NCI-H1930 (cell line): ENCODE data around the gene CITED2.

Source experiments
- DNase-seq, 2 experiments: peaks; one replicate each; lab custom pipeline; 2025; lab: John Stamatoyannopoulos, UW

Gene CITED2

DNA sequence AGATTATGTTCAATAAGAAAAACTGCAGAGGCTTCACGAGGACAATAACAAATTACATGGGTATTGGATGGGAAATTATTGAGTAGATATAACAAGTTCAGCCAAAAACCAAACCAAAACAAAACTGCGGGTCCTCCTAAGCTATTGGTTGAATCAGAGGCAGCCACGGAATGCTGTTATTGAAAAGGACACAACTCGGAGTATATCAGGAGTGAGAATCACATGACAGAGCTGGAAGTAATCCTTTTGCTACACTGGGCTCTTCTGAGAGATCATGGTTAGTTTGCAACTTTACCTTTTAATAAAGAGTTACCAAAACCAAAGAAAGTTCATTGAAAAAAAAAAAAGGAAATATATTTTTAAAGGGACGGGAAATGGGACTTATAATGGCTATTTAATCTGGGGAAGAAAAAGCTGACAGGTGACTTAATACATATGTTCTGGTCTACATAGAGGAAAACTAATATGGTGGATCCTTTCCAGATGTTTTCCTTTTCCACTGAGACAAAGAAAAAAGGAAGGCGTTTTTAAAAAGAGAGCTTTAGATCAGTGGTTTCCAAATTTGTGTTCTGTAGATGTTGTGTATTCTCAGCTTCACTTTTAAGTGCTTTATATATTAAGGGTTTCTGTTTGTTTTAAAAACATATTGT is 6.9 kb upstream of the CITED2 start:
- DNase-seq, result no peak

DNA sequence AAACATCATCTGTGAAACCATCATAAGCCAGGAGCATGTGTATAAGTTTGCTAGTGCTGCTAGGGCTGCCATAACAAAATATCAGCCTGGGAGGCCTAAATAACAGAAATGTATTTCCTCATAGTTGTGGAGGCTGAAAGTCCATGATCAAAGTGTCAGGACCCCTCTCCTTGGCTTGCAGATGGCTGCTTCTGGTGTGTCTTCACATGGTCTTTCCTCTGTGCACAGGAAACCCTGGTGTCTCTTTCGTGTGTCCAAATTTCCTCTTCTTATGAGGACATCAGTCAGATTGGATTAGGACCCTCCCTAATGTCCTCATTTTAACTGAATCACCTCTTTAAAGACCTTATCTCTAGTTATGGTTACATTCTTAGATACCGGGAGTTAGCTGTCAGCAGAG is 6.2 kb upstream of the CITED2 start:
- no peak for DNase-seq

GRCh38 chr6:139380168-139380567 is 5.7 kb upstream of the CITED2 start:
- no peak for DNase-seq

DNA sequence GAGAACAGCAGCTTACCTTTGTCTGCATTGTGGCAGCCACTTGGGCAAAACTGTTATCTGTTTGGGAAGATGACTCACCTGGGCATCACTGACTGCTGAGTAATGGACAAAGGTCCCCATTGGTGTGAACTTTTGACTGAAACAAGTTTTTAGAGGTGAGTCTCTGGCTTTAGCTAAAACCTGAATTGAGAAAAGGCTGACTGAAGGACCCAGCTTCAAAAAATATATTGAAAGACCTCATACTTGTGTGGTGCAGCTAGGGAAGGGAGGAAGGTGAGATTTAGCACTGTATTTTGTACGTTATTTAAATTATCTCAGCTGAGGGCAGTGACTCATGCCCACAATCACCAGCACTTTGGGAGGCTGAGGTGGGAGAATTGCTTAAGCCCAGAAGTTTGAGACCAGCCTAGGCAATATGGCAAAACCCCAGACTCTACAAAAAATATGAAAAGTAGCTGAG is 4.5 kb upstream of the CITED2 start:
- no peak for DNase-seq

DNA sequence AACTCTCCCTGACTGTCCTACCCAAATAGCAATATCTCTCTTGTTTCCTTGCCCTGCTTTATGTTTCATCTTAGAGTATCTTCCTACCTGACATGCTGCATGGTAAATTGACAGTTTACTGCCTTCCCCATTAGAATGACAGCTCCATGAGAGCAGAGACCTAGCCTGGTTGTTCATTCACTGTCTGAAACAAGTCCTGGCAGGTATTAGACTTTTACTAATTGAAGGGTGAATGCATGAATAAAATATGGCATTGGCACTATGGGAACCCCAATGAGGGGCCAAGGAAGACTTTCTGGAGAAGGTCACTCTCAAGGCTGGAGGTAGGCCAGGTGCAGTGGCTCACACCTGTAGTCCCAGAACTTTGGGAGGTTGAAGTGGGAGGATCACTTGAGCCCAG is 3.8 kb upstream of the CITED2 start:
- no peak for DNase-seq

- DNase-seq, result no peak
Measured at GRCh38 chr6:139376604-139377218, 2.3 kb upstream of the CITED2 start.

DNA sequence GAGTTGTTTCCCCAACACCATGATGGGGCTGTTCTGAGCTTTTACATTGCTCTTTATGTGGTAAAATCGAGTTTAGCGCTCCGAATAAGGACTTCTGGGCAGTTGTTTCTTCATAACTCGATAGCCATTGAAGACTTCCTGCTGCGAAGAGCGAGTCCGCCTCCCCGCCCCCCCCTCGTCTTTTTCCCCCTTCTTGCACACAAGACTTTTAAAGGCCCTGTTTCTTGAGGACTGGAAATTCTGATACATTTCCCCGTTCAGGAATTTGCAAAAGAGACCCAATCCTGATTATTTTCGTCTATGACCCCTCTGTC is 1.5 kb upstream of the CITED2 start:
- DNase-seq, result no peak

- DNase-seq, result peak; percentile 66 to 84
Measured at GRCh38 chr6:139375226-139376016, 973 bp upstream of the CITED2 start.

DNA sequence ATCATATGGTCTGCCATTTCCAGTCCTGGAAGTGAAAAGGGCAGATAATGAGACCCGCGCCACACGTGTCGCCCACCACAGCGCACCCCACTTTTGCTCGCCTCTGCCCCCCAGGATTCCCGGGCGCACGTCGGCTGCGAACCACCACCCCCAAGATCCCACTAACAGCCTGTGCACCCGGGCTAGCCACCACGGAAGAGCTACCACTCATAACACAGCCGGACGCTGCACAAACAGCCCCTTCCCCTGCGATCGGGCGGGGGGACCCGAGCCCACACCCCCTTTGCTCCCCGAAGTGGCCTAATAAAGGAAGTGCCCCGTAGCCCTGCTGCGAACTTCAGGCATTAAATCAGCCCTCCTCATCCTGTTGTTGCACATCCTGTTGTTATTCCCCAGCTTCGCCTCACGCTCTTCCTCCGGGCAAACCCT is 506 bp downstream of the CITED2 start:
- DNase-seq, result no peak

- no peak for DNase-seq
Measured at GRCh38 chr6:139373154-139373927, 1.1 kb downstream of the CITED2 start.

- no peak for DNase-seq
Measured at GRCh38 chr6:139372326-139373153, 1.9 kb downstream of the CITED2 start.

DNA sequence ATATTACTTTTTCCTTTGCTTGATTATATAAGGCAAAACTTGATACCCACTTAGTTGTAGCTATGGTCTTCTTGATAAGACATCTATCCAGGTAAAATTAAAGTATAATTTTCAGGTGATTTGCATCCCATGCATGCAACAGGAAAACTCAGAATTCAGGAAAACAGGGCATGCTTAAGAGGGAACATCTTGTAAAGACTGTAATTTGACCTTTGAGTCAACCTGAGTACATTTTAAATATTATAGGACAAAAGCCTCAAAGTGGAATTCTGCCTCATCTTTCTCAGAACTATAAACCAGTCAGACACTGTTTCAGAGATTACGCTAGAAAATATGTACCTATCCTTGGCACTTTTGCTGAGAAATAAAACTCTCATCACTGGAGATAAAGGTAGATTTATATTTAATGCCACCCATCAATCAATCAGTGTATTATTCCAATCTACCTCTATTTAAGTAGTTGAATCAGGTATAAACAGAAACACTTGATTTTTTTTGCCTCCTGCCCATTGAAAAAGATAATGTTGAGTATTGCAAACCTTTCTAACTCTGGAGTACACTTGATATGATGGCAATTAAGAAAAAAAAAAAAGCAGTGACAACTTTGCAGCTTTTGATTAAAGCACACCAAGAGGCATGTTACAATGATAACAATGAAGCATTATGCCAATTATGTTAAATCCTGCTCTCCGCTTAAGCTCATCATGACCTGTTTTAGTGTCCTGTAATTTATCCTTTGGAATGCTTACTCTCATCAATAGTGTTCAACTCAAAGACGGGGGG is 2.8 kb downstream of the CITED2 start:
- no peak for DNase-seq

- DNase-seq, result no peak
Measured at GRCh38 chr6:139370999-139371345, 3.5 kb downstream of the CITED2 start.

DNA sequence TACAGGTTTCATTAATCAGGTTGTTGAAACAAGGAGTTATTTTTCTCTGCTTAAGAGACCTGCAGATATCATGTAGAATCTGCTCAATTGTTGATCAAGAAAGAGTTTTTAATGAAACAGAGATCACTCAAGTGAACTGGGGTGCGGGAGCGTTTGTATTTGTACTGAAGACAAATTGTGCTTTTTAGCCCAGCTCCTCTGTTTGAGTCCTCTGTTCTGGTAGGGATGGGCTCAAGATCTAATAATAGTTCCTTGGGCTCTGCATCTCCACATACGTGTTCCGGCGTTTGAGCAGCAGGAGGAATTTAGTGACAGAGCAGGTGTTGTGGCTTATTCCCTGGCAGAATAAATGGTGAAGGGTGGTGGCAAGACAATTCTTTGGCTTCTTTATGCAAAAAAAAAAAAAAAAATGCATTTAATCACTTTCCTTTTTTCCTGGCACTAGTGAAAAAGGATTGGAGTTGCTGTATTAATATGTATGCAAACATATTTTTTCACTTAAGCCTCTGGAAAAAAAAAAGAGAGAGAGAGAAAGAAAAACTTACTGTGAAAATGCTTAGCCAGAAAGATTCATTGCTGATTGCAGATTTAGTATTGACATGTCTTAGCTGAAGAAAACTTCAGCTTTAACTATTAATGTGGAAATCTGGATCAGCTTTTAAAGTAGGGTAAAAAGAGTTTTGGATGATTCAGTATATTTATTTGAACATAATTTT is 4.0 kb downstream of the CITED2 start:
- no peak for DNase-seq

GRCh38 chr6:139369568-139370282 is 4.7 kb downstream of the CITED2 start:
- peak in 1 of 2 experiments; percentile 21 for DNase-seq

DNA sequence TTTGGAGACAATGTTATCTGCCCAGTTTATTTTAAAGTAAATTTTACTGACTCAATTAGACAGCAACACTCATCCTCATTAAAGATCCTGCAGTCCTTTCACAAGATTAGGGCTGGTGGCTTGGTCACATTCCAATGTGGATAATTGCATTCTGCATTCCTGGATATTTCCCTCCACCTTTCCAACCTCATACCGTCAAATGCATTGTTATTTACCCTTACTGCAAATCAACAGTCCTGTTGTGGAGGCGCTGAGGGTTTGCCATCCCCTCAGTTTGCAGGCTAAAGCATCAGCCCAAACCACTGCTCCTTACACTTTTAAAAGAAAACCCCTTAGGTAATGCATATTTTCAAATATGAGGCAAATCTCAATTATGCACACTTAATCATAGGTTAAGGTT is 5.4 kb downstream of the CITED2 start:
- no peak for DNase-seq

DNA sequence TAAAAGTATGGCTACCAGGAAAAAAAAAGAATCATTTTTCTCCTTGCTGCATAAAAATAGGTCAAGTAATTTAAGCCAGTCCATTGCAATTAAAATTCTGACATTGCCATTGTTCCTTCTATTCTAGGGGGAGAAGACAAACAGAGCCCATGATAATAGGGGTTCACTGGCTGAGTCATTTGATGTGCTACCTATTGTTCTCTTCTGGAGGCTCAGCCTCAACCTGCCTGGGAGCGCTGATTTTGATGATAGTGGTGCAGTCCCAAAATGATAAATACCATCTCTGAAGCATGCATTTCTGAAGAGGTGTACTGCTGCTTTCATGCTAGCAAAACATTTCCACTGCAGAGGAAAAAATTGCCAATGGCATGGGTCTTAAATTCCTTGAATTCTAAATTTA is 5.8 kb downstream of the CITED2 start:
- no peak for DNase-seq

DNA sequence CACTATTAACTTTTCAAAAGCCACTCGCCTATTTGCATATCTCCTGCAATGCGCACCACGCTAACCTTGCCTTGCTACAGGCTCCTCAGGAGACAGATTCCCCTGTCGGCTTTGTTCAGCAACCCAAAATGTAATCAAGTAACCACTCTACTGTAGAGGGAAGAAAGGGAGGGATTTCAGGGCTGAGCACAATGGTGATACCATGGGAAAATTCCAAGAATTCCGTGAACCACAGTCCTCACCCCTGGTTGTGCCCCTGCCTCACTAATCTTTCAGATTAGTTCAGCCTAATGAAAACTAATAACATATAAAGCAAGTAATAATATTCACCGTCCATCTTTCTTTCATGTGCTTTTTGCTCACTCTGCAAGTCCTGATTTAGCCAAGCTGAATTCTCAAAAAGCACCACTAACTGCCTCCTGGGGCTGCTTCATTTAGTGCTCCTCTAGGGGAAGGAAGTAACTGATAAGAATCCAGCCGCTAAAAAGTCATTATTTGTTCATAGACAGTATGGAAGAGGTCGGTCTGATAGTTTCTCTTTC is 6.6 kb downstream of the CITED2 start:
- DNase-seq, result no peak

GRCh38 chr6:139364982-139365379 is 9.5 kb downstream of the CITED2 start:
- no peak for DNase-seq
